CD4-positive, alpha-beta T cell (primary cell): Measurements from ENCODE around the gene POU3F1. TPM values are rescaled to one million over a fixed set of nuclear protein-coding genes. Genes with fewer than 3 reads are reported as not detected.

Experiments
- ATAC-seq: fragments of 200-7000 bp; cut with Tn5 transposase; one replicate; pipeline ENCODE4 v1.10.0; 2022; ENCODE audit warnings: mild to moderate bottlenecking; ENCODE audit not compliant: poor library complexity
- CTCF ChIA-PET: fragments of 350-600 bp; sonication (Branson Sonifier 250); formaldehyde crosslinking; loops from one replicate; lab custom pipeline; 2021; ENCODE audit warnings: antibody characterized with exemption, inconsistent platforms; lab: Charles Lee
- POLR2A ChIA-PET: fragments of 350-600 bp; sonication (Branson Sonifier 250); formaldehyde crosslinking; loops from one replicate; lab custom pipeline; 2021; ENCODE audit warnings: antibody characterized with exemption, inconsistent platforms; lab: Charles Lee
- DNase-seq, 14 experiments: peaks; one replicate each; pipeline ENCODE4 v3.0.0-alpha.2; 2013 to 2020; ENCODE audit warnings: mixed read lengths in 2 of 14
- H3K27ac ChIP-seq, 2 donors: one replicate each; pipeline versions ENCODE4 v1.5.1 to v1.7.0; 2013; ENCODE audit warnings: low read length in 2 of 2, low read depth in 1 of 2, mild to moderate bottlenecking in 1 of 2
- H3K27me3 ChIP-seq, 2 experiments: 1 replicate in 1 of 2; 2 replicates in 1 of 2; pipeline versions ENCODE4 v1.6.1 to v1.7.0; 2013; ENCODE audit warnings: low read length in 2 of 2, control low read depth in 1 of 2, mild to moderate bottlenecking in 1 of 2, moderate library complexity in 1 of 2; ENCODE audit not compliant: insufficient read depth in 2 of 2, control insufficient read depth in 1 of 2
- H3K36me3 ChIP-seq: one replicate; pipeline ENCODE4 v1.6.1; 2013; ENCODE audit warnings: low read length, control low read depth; ENCODE audit not compliant: insufficient read depth
- H3K4me1 ChIP-seq: one replicate; pipeline ENCODE4 v1.6.1; 2013; ENCODE audit warnings: low read length, control low read depth; ENCODE audit not compliant: insufficient read depth
- H3K4me3 ChIP-seq: one replicate; pipeline ENCODE4 v1.5.1; 2013; ENCODE audit warnings: mild to moderate bottlenecking, low read length, moderate library complexity
- H3K9me3 ChIP-seq, 2 experiments: 1 replicate in 1 of 2; 2 replicates in 1 of 2; pipeline versions ENCODE4 v1.6.1 to v1.7.0; 2013; ENCODE audit warnings: low read length in 2 of 2, mild to moderate bottlenecking in 2 of 2, control low read depth in 1 of 2, moderate library complexity in 1 of 2; ENCODE audit not compliant: control insufficient read depth in 1 of 2, insufficient read depth in 1 of 2
- H3K27ac Mint-ChIP-seq: one replicate; pipeline ENCODE4 v1.8.0; 2020; ENCODE audit warnings: mixed read lengths
- H3K27me3 Mint-ChIP-seq: one replicate; pipeline ENCODE4 v1.8.0; 2021; ENCODE audit warnings: mixed read lengths
- H3K36me3 Mint-ChIP-seq: one replicate; pipeline ENCODE4 v1.8.0; 2021; ENCODE audit warnings: low read depth, mixed read lengths
- H3K4me1 Mint-ChIP-seq: one replicate; pipeline ENCODE4 v1.8.0; 2021; ENCODE audit warnings: low read depth, mixed read lengths
- H3K4me3 Mint-ChIP-seq: one replicate; pipeline ENCODE4 v1.8.0; 2020; ENCODE audit warnings: mild to moderate bottlenecking, mixed read lengths
- H3K9me3 Mint-ChIP-seq: one replicate; pipeline ENCODE4 v1.8.0; 2020; ENCODE audit warnings: mixed read lengths
- intact Hi-C, 2 experiments: fragments of 100-400 bp; cut with DNase I in 1 of 2; cut with micrococcal nuclease in 1 of 2; formaldehyde crosslinking; loops; one replicate each; pipeline versions ENCODE4 v1.15.1 to v1.9.0; 2023 to 2025; cut with DNase I, micrococcal nuclease
- total RNA-seq, 174 experiments: library from RNA in 2 of 174; stranded (reverse) in 2 of 174; gene quantifications; one replicate each; pipeline ENCODE4 v1.2.3 and lab custom pipeline; 2021 to 2026
- TF ChIP-seq, protein P1 (sequence below): fragments of 200-600 bp; IDR thresholded peaks from one replicate; pipeline ENCODE4 v1.8.0; 2022; ENCODE audit warnings: antibody characterized with exemption, mild to moderate bottlenecking

Gene POU3F1
- total RNA-seq, 2 experiments from 2014 or later = 0.22 to 0.27 TPM

- Mint-ChIP-seq H3K4me3 (peak overlapping the region; percentile 85), H3K36me3 (no peaks in the 10 kb centered on the region), H3K27me3 (peaks cover 4% of the 10 kb centered on the region), H3K4me1 (peaks cover 21% of the 10 kb centered on the region), H3K27ac (no peak overlapping the region), H3K9me3 (no peaks in the 10 kb centered on the region)
- no peak for ATAC-seq
- Histone ChIP-seq H3K27me3 (peaks cover 0 to 5% of the 10 kb centered on the region in 2 experiments), H3K36me3 (peaks cover 7% of the 10 kb centered on the region), H3K9me3 (no peaks in the 10 kb centered on the region), H3K27ac (no peak overlapping the region), H3K4me3 (peak overlapping the region; percentile 60), H3K4me1 (peaks cover 51% of the 10 kb centered on the region)
- POLR2A ChIA-PET = interaction anchor here (1.4 kb wide), 1 partner anchor 9 kb away, joined by 4 read pairs; no protein-coding TSS in a partner anchor
- CTCF ChIA-PET = no interaction called here
- intact Hi-C loops = loop anchor here in 1 of 2 experiments (2.0 kb wide), 1 partner anchor 13 kb away; the partner anchor contains the start of gene SF3A3
- peak in 1 of 14 experiments; percentile 11 for DNase-seq
- TF ChIP-seq, protein P1, sequence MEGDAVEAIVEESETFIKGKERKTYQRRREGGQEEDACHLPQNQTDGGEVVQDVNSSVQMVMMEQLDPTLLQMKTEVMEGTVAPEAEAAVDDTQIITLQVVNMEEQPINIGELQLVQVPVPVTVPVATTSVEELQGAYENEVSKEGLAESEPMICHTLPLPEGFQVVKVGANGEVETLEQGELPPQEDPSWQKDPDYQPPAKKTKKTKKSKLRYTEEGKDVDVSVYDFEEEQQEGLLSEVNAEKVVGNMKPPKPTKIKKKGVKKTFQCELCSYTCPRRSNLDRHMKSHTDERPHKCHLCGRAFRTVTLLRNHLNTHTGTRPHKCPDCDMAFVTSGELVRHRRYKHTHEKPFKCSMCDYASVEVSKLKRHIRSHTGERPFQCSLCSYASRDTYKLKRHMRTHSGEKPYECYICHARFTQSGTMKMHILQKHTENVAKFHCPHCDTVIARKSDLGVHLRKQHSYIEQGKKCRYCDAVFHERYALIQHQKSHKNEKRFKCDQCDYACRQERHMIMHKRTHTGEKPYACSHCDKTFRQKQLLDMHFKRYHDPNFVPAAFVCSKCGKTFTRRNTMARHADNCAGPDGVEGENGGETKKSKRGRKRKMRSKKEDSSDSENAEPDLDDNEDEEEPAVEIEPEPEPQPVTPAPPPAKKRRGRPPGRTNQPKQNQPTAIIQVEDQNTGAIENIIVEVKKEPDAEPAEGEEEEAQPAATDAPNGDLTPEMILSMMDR = no peak
These were observed 43.0 kb downstream of the POU3F1 start for GRCh38 chr1:38003261-38004250.

- TF ChIP-seq, protein P1 = no peak
- H3K4me1 Mint-ChIP-seq = peaks cover 26% of the 10 kb centered on the region
- peaks cover 51% of the 10 kb centered on the region for H3K4me1 ChIP-seq
- H3K9me3 ChIP-seq = no peaks in the 10 kb centered on the region
- H3K27ac Mint-ChIP-seq = peak overlapping the region; percentile 30
- POLR2A ChIA-PET = no interaction called here
- H3K4me3 Mint-ChIP-seq = no peak overlapping the region
- no peak overlapping the region for H3K27ac ChIP-seq
- DNase-seq (no peak), ATAC-seq (no peak)
- peaks cover 0 to 5% of the 10 kb centered on the region in 2 experiments for H3K27me3 ChIP-seq
- H3K9me3 Mint-ChIP-seq = no peaks in the 10 kb centered on the region
- CTCF ChIA-PET = no interaction called here
- peaks cover 11% of the 10 kb centered on the region for H3K36me3 ChIP-seq
- intact Hi-C loops = no loop called here
- H3K36me3 Mint-ChIP-seq = no peaks in the 10 kb centered on the region
- peaks cover 4% of the 10 kb centered on the region for H3K27me3 Mint-ChIP-seq
- H3K4me3 ChIP-seq = no peak overlapping the region
These were observed 45.8 kb downstream of the POU3F1 start for GRCh38 chr1:38000529-38001455.

GRCh38 chr1:38000233-38000528 lies 46.4 kb downstream of the POU3F1 start:
- CTCF ChIA-PET = no interaction called here
- H3K4me3 Mint-ChIP-seq = no peak overlapping the region
- H3K4me3 ChIP-seq = no peak overlapping the region

More at GRCh38 chr1:38000233-38000528, 46.4 kb downstream of the POU3F1 start:
- peaks cover 28% of the 10 kb centered on the region for H3K4me1 Mint-ChIP-seq
- intact Hi-C loops = no loop called here
- H3K36me3 Mint-ChIP-seq = no peaks in the 10 kb centered on the region
- ATAC-seq (no peak), DNase-seq (no peak)
- no peaks in the 10 kb centered on the region for H3K9me3 Mint-ChIP-seq
- Histone ChIP-seq H3K27ac (no peak overlapping the region), H3K4me1 (peaks cover 51% of the 10 kb centered on the region), H3K27me3 (peaks cover 0 to 5% of the 10 kb centered on the region in 2 experiments), H3K36me3 (peaks cover 11% of the 10 kb centered on the region), H3K9me3 (no peaks in the 10 kb centered on the region)
- POLR2A ChIA-PET = no interaction called here
- TF ChIP-seq, protein P1 = no peak
- peak overlapping the region; percentile 30 for H3K27ac Mint-ChIP-seq
- peaks cover 4% of the 10 kb centered on the region for H3K27me3 Mint-ChIP-seq
